NCI-H345 (cell line): ENCODE results near the gene TTLL9.
"Not testable (repeated sequence)": the region's sequence is repeated elsewhere in the genome, so short reads cannot be mapped to it uniquely, and the experiment has no call there.

Experiments used
- DNase-seq: peaks from one replicate; lab custom pipeline; 2025; lab: John Stamatoyannopoulos, UW

The TTLL9 gene

GRCh38 chr20:31869942-31870725, at the start of gene TTLL9, which contains the start of gene DUSP15:
TTLL9 (plus strand) TSS chr20:31870634; CDS start chr20:31871127, 493 bp downstream.
DUSP15 (minus strand) TSS chr20:31870527; CDS start chr20:31870337, 190 bp downstream.
- peak; percentile 40 for DNase-seq

GRCh38 chr20:31821427-31821826, 49.0 kb upstream of the TTLL9 start:
- no peak for DNase-seq

GRCh38 chr20:31822421-31823330, 47.8 kb upstream of the TTLL9 start:
- DNase-seq: peak; percentile 79

- no peak for DNase-seq
Measured at GRCh38 chr20:31823360-31824124, 46.9 kb upstream of the TTLL9 start.

GRCh38 chr20:31824125-31824485, 46.3 kb upstream of the TTLL9 start:
- DNase-seq: no peak

GRCh38 chr20:31824554-31825313, 45.7 kb upstream of the TTLL9 start:
- DNase-seq: no peak

- DNase-seq: no peak
Measured at GRCh38 chr20:31826074-31826473, 44.4 kb upstream of the TTLL9 start.

GRCh38 chr20:31827059-31827458, 43.4 kb upstream of the TTLL9 start:
- no peak for DNase-seq

GRCh38 chr20:31828016-31828415, 42.4 kb upstream of the TTLL9 start:
- DNase-seq: not testable (repeated sequence)

- no peak for DNase-seq
Measured at GRCh38 chr20:31829731-31830130, 40.7 kb upstream of the TTLL9 start.

GRCh38 chr20:31830406-31830981, 39.9 kb upstream of the TTLL9 start:
- no peak for DNase-seq

GRCh38 chr20:31831211-31831610, 39.2 kb upstream of the TTLL9 start:
- no peak for DNase-seq

GRCh38 chr20:31831771-31832306, 38.6 kb upstream of the TTLL9 start:
- no peak for DNase-seq

GRCh38 chr20:31833130-31833930, 37.1 kb upstream of the TTLL9 start:
- DNase-seq: peak; percentile 30

- DNase-seq: no peak
Measured at GRCh38 chr20:31833931-31834521, 36.4 kb upstream of the TTLL9 start.

- no peak for DNase-seq
Measured at GRCh38 chr20:31835554-31835953, 34.9 kb upstream of the TTLL9 start.

- DNase-seq: no peak
Measured at GRCh38 chr20:31835977-31836852, 34.2 kb upstream of the TTLL9 start.

- no peak for DNase-seq
Measured at GRCh38 chr20:31836853-31837608, 33.4 kb upstream of the TTLL9 start.
